GM12891 (cell line): ENCODE results near the gene UNC45B.

Experiments used
- POLR2A ChIP-seq: IDR thresholded peaks from 2 replicates; pipeline ENCODE4 v1.6.1; 2011; ENCODE audit warnings: low read depth, low read length, control low read depth
- POU2F2 ChIP-seq: IDR thresholded peaks from 2 replicates; pipeline ENCODE4 v1.6.1; 2011; ENCODE audit warnings: low read depth, mild to moderate bottlenecking, control low read depth, low read length, moderate library complexity

DNA sequence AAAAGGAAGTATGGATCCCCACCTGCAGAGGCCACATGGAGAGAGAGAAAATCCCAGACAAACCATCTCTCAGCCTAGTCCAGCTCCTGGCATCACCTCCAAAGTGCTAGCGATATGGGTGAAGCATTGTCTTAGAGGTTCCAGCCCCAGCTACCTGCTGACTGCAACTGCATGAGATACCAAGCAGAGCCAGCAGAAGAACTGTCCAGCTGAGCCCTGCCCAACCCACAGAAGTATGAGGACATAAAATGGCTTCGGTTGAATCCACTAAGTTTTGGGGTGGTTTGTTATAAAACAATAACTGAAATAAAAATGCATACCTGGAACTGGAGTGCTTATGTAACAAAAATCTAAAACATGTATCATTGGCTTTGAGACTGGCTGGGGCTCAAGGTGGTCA is 74.8 kb downstream of the UNC45B start:
- TF ChIP-seq POLR2A (no peak), POU2F2 (no peak)
